ENCODE measurements around the gene TNS1.

GRCh38 chr2:217833439-217833838 lies 169.4 kb downstream of the TNS1 start:
- TF ChIP-seq HDAC6 (IDR thresholded peaks at IDR 0.05; ENCODE audit: low read depth, low read length), result no peak
- TF ChIP-seq FOXJ3 (CRISPR knock-in tag; IDR thresholded peaks at IDR 0.05), result no peak
- TF ChIP-seq CTCF (IDR thresholded peaks at IDR 0.05 in 2 of 3, conservative IDR thresholded peaks at IDR 0.05 in 1 of 3; ENCODE audit: insufficient read depth in 2 of 3, low read depth in 1 of 3, low read length in 3 of 3), result no peak
- no peak for TF ChIP-seq POLR2A (conservative IDR thresholded peaks at IDR 0.05)
- TF ChIP-seq TARDBP (IDR thresholded peaks at IDR 0.05), result no peak
- TF ChIP-seq TBL1XR1 (IDR thresholded peaks at IDR 0.05; ENCODE audit: low read length in 2 of 2), result no peak
- no peak for TF ChIP-seq IRF1 (CRISPR knock-in tag; IDR thresholded peaks at IDR 0.05; ENCODE audit: borderline replicate concordance)
- no peak for TF ChIP-seq CHAMP1 (IDR thresholded peaks at IDR 0.05)

Data from K562 (cell line).